GM23338 (cell line): ENCODE results near the gene LIPG. TPM values are rescaled to one million over a fixed set of nuclear protein-coding genes. Genes with fewer than 3 reads are reported as not detected.

Source experiments
- ATAC-seq: fragments of 200-7000 bp; cut with Tn5 transposase; 3 replicates; pipeline ENCODE4 v1.9.1; 2020
- DNase-seq: peaks from one replicate; pipeline ENCODE4 v3.0.0-alpha.2; 2015; ENCODE audit warnings: low spot score
- H2AFZ ChIP-seq: fragments of 200-600 bp; sonication (generic); 2 replicates; pipeline ENCODE4 v1.8.0; 2016; ENCODE audit warnings: antibody characterized with exemption, mild to moderate bottlenecking, moderate library complexity
- H3F3A ChIP-seq: fragments of 200-600 bp; sonication (generic); replicated peaks from 2 replicates; pipeline ENCODE4 v1.8.0; 2017; ENCODE audit warnings: antibody characterized with exemption, mixed run types, low read depth
- H3K27ac ChIP-seq: fragments of 200-600 bp; sonication (generic); 2 replicates; pipeline ENCODE4 v1.6.1; 2016; ENCODE audit warnings: low read depth
- H3K27me3 ChIP-seq: fragments of 200-600 bp; sonication (generic); 2 replicates; pipeline ENCODE4 v1.8.0; 2016; ENCODE audit warnings: mild to moderate bottlenecking, mixed run types, moderate library complexity; ENCODE audit not compliant: insufficient read depth
- H3K36me3 ChIP-seq: fragments of 200-600 bp; sonication (generic); 2 replicates; pipeline ENCODE4 v1.8.0; 2016; ENCODE audit warnings: mild to moderate bottlenecking; ENCODE audit not compliant: insufficient read depth
- H3K4me1 ChIP-seq: fragments of 200-600 bp; sonication (generic); 2 replicates; pipeline ENCODE4 v1.8.0; 2016; ENCODE audit warnings: mild to moderate bottlenecking, moderate library complexity; ENCODE audit not compliant: insufficient read depth
- H3K4me2 ChIP-seq: fragments of 200-600 bp; sonication (generic); 2 replicates; pipeline ENCODE4 v1.7.1; 2017; ENCODE audit warnings: mixed run types
- H3K4me3 ChIP-seq: fragments of 200-600 bp; sonication (generic); 2 replicates; pipeline ENCODE4 v1.6.1; 2016; ENCODE audit warnings: mixed run types
- H3K79me2 ChIP-seq: fragments of 200-600 bp; sonication (generic); replicated peaks from 2 replicates; pipeline ENCODE4 v1.8.0; 2017; ENCODE audit warnings: mild to moderate bottlenecking; ENCODE audit not compliant: insufficient read depth
- H3K9me2 ChIP-seq: fragments of 200-600 bp; sonication (generic); 2 replicates; pipeline ENCODE4 v1.8.0; 2017; ENCODE audit not compliant: insufficient read depth
- H4K20me1 ChIP-seq: fragments of 200-600 bp; sonication (generic); replicated peaks from 2 replicates; pipeline ENCODE4 v1.8.0; 2017; ENCODE audit warnings: mild to moderate bottlenecking; ENCODE audit not compliant: insufficient read depth
- H3K27ac Mint-ChIP-seq: 2 replicates; pipeline ENCODE4 v1.8.0; 2020; ENCODE audit warnings: inconsistent platforms, mild to moderate bottlenecking, moderate library complexity, mixed read lengths
- H3K27me3 Mint-ChIP-seq: 3 replicates; pipeline ENCODE4 v1.8.0; 2022; ENCODE audit warnings: low read depth, mild to moderate bottlenecking, moderate library complexity, mixed read lengths, inconsistent platforms; ENCODE audit not compliant: insufficient read depth, poor library complexity
- H3K36me3 Mint-ChIP-seq: 3 replicates; pipeline ENCODE4 v1.8.0; 2021; ENCODE audit warnings: low read depth, mild to moderate bottlenecking, inconsistent platforms, moderate library complexity, mixed read lengths
- H3K4me1 Mint-ChIP-seq: 3 replicates; pipeline ENCODE4 v1.8.0; 2020; ENCODE audit warnings: mild to moderate bottlenecking, inconsistent platforms, mixed read lengths
- H3K4me3 Mint-ChIP-seq: 3 replicates; pipeline ENCODE4 v1.8.0; 2021; ENCODE audit warnings: moderate library complexity, mild to moderate bottlenecking, inconsistent platforms, mixed read lengths
- H3K9me3 Mint-ChIP-seq: 3 replicates; pipeline ENCODE4 v1.8.0; 2020; ENCODE audit warnings: moderate library complexity, mild to moderate bottlenecking, inconsistent platforms, mixed read lengths
- CREB1 ChIP-seq: fragments of 250-450 bp; sonication (Bioruptor Pico); IDR thresholded peaks from 2 replicates; pipeline ENCODE4 v1.5.0; 2020; ENCODE audit warnings: low read depth, mild to moderate bottlenecking, moderate library complexity
- EZH2 ChIP-seq: fragments of 200-600 bp; sonication (generic); IDR thresholded peaks from one replicate; pipeline ENCODE4 v1.8.0; 2017; ENCODE audit warnings: antibody characterized with exemption, mild to moderate bottlenecking, low read depth; ENCODE audit not compliant: unreplicated experiment
- JUNB ChIP-seq: IDR thresholded peaks from one replicate; pipeline ENCODE4 v1.6.1; 2016; ENCODE audit warnings: antibody characterized with exemption; ENCODE audit not compliant: unreplicated experiment
- POLR2AphosphoS5 ChIP-seq: IDR thresholded peaks from 2 replicates; pipeline ENCODE4 v1.6.1; 2016; ENCODE audit warnings: antibody characterized with exemption, low read depth
- REST ChIP-seq: IDR thresholded peaks from one replicate; pipeline ENCODE4 v1.6.1; 2018; ENCODE audit warnings: antibody characterized with exemption; ENCODE audit not compliant: unreplicated experiment
- STAT1 ChIP-seq: IDR thresholded peaks from one replicate; pipeline ENCODE4 v1.6.1; 2016; ENCODE audit warnings: antibody characterized with exemption; ENCODE audit not compliant: unreplicated experiment
- ZNF114 ChIP-seq: fragments of 250-450 bp; sonication (Bioruptor Pico); IDR thresholded peaks from 2 replicates; pipeline ENCODE4 v1.5.0; 2020; ENCODE audit warnings: mild to moderate bottlenecking, moderate library complexity
- ZNF331 ChIP-seq: fragments of 250-450 bp; sonication (Bioruptor Pico); IDR thresholded peaks from 2 replicates; pipeline ENCODE4 v1.5.0; 2020; ENCODE audit warnings: low read depth, mild to moderate bottlenecking, moderate library complexity
- polyA plus RNA-seq: library from polyadenylated mRNA; unstranded; fragments of >200 nt; fragmentation: Nextera tagmentation; extraction: Ambion mirVana; gene quantifications from 2 replicates; pipeline ENCODE4 v1.2.1, GENCODE V29; 2016
- total RNA-seq: library from RNA; depleted of rRNA; stranded (reverse); fragments of >200 nt; shearing (Covaris generic); gene quantifications from 2 replicates; pipeline ENCODE4 v1.2.3, GENCODE V29; 2014
- TF ChIP-seq, protein P1 (sequence below): IDR thresholded peaks from 2 replicates; pipeline ENCODE4 v1.6.1; 2016; ENCODE audit warnings: antibody characterized with exemption
- TF ChIP-seq, protein P2 (sequence below), 2 experiments: fragments of 200-600 bp in 1 of 2; sonication (generic) in 1 of 2; conservative IDR thresholded peaks; 2 replicates each; pipeline versions ENCODE4 v1.5.1 to v1.6.1; 2016 to 2017; ENCODE audit warnings: antibody characterized with exemption in 2 of 2, low read depth in 2 of 2, mild to moderate bottlenecking in 2 of 2, moderate library complexity in 1 of 2

LIPG gene
- total and polyA plus RNA-seq, 2 experiments from 2014 or later, result 4.9 to 17.7 TPM

GRCh38 chr18:49631146-49631866, 69.4 kb downstream of the LIPG start (continued):
- TF ChIP-seq REST (no peak), STAT1 (no peak)
- TF ChIP-seq, protein P1, sequence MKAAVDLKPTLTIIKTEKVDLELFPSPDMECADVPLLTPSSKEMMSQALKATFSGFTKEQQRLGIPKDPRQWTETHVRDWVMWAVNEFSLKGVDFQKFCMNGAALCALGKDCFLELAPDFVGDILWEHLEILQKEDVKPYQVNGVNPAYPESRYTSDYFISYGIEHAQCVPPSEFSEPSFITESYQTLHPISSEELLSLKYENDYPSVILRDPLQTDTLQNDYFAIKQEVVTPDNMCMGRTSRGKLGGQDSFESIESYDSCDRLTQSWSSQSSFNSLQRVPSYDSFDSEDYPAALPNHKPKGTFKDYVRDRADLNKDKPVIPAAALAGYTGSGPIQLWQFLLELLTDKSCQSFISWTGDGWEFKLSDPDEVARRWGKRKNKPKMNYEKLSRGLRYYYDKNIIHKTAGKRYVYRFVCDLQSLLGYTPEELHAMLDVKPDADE, result no peak

GRCh38 chr18:49632588-49632987, 70.7 kb downstream of the LIPG start:
- H3K27me3 ChIP-seq, result no peaks in the 10 kb centered on the region
- 0 out of 3 replicates have a peak, but pooled peaks cover 3% of the 10 kb centered on the region for H3K36me3 Mint-ChIP-seq
- no peak overlapping the region for H3K27ac Mint-ChIP-seq
- H3K27me3 Mint-ChIP-seq, result peaks cover 3% of the 10 kb centered on the region
- no peaks in the 10 kb centered on the region for H3K36me3 ChIP-seq
- no peak overlapping the region for H2AFZ ChIP-seq
- H3K27ac ChIP-seq, result no peak overlapping the region
- H3K9me2 ChIP-seq, result peaks cover 2% of the 10 kb centered on the region; the same call in 1 of the 2 replicates
- ATAC-seq (no peak), DNase-seq (no peak)
- H3K4me3 Mint-ChIP-seq, result no peak overlapping the region
- H3K4me2 ChIP-seq, result no peak overlapping the region
- peaks cover 11% of the 10 kb centered on the region for H3K4me1 Mint-ChIP-seq
- H3K4me3 ChIP-seq, result no peak overlapping the region
- H3K9me3 Mint-ChIP-seq, result peaks cover 3% of the 10 kb centered on the region; the same call in 2 of the 3 replicates
- no peaks in the 10 kb centered on the region for H4K20me1 ChIP-seq
- H3K4me1 ChIP-seq, result no peaks in the 10 kb centered on the region
- no peaks in the 10 kb centered on the region for H3K79me2 ChIP-seq
- no peaks in the 10 kb centered on the region for H3F3A ChIP-seq
- TF ChIP-seq, protein P2, sequence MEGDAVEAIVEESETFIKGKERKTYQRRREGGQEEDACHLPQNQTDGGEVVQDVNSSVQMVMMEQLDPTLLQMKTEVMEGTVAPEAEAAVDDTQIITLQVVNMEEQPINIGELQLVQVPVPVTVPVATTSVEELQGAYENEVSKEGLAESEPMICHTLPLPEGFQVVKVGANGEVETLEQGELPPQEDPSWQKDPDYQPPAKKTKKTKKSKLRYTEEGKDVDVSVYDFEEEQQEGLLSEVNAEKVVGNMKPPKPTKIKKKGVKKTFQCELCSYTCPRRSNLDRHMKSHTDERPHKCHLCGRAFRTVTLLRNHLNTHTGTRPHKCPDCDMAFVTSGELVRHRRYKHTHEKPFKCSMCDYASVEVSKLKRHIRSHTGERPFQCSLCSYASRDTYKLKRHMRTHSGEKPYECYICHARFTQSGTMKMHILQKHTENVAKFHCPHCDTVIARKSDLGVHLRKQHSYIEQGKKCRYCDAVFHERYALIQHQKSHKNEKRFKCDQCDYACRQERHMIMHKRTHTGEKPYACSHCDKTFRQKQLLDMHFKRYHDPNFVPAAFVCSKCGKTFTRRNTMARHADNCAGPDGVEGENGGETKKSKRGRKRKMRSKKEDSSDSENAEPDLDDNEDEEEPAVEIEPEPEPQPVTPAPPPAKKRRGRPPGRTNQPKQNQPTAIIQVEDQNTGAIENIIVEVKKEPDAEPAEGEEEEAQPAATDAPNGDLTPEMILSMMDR (conservative IDR thresholded peaks at IDR 0.05; ENCODE audit: low read depth in 2 of 2), result no peak
- TF ChIP-seq, protein P1, result no peak
- no peak for TF ChIP-seq EZH2
- no peak for TF ChIP-seq STAT1
- TF ChIP-seq POLR2AphosphoS5, result no peak
- TF ChIP-seq CREB1 (CRISPR knock-in tag), result no peak
- no peak for TF ChIP-seq ZNF114 (CRISPR knock-in tag)
- no peak for TF ChIP-seq ZNF331
- no peak for TF ChIP-seq JUNB
